AG10803 (cell line): ENCODE data around the gene RPS21.

Experiments
- DNase-seq: peaks from one replicate; pipeline ENCODE4 v3.0.0; 2010; ENCODE audit warnings: low read depth
- H3K4me3 ChIP-seq: 2 replicates; pipeline ENCODE4 v1.5.1; 2011; ENCODE audit warnings: mild to moderate bottlenecking, low read length, control low read depth
- CTCF ChIP-seq: conservative IDR thresholded peaks from 2 replicates; pipeline ENCODE4 v1.5.1; 2011; ENCODE audit warnings: mild to moderate bottlenecking, low read length, control low read depth, inconsistent platforms

Gene RPS21

GRCh38 chr20:62387219-62387913 is 463 bp downstream of the RPS21 start:
- H3K4me3 ChIP-seq: peak overlapping the region; percentile 97
- no peak for TF ChIP-seq CTCF
- DNase-seq: no peak

GRCh38 chr20:62387933-62388635 is 1.2 kb downstream of the RPS21 start:
- TF ChIP-seq CTCF: no peak
- H3K4me3 ChIP-seq: peak overlapping the region; percentile 97
- no peak for DNase-seq

GRCh38 chr20:62388839-62389600 is 2.1 kb downstream of the RPS21 start:
- H3K4me3 ChIP-seq: no peak overlapping the region
- no peak for DNase-seq
- TF ChIP-seq CTCF: no peak

- no peak for DNase-seq
- no peak overlapping the region for H3K4me3 ChIP-seq
- TF ChIP-seq CTCF: no peak
Measured at GRCh38 chr20:62389601-62390087, 2.7 kb downstream of the RPS21 start.

GRCh38 chr20:62390317-62391164 is 3.6 kb downstream of the RPS21 start:
- H3K4me3 ChIP-seq: no peak overlapping the region

More at GRCh38 chr20:62390317-62391164, 3.6 kb downstream of the RPS21 start:
- no peak for DNase-seq
- TF ChIP-seq CTCF: no peak
